ENCODE data around the gene PSEN2. TPM values are rescaled to one million over a fixed set of nuclear protein-coding genes. Genes with fewer than 3 reads are reported as not detected.

PSEN2 gene
- total and polyA plus RNA-seq, 2 of the 8 experiments (the other 6 are each of a cell fraction or from before 2014, with no cell fraction given) = 22.9 to 29.0 TPM

- no peak for TF ChIP-seq CHD1 (IDR thresholded peaks at IDR 0.05; ENCODE audit: low read depth, low read length)
- no peak for DNase-seq (ENCODE audit: low read depth in 1 of 2, low spot score in 2 of 2)
Measured at GRCh38 chr1:226898246-226898645, 27.8 kb downstream of the PSEN2 start.

More at GRCh38 chr1:226898246-226898645, 27.8 kb downstream of the PSEN2 start:
- Histone ChIP-seq H3K36me3 (ENCODE audit: control insufficient read depth in 2 of 4, insufficient read depth in 4 of 4, low read length in 3 of 4) (peaks cover 0 to 7% (median 4%) of the 10 kb centered on the region in 4 experiments; a peak in 3 of 8 replicates), H3K27ac (ENCODE audit: low read depth, low read length) (no peak overlapping the region), H3K23ac (ENCODE audit: insufficient read length) (no peak overlapping the region), H3K79me2 (ENCODE audit: control insufficient read depth in 1 of 2, insufficient read depth in 2 of 2, low read length in 2 of 2) (no peaks in the 10 kb centered on the region), H2AK5ac (ENCODE audit: low read depth, low read length) (no peak overlapping the region), H3K9me3 (ENCODE audit: insufficient read depth in 2 of 2, low read depth in 1 of 2, low read length in 1 of 2) (no peaks in the 10 kb centered on the region), H3K23me2 (ENCODE audit: low read depth, low read length) (no peaks in the 10 kb centered on the region), H3K4me2 (ENCODE audit: insufficient read depth in 1 of 2, low read depth in 2 of 2, low read length in 2 of 2) (no peak overlapping the region), H2BK120ac (replicated peaks; ENCODE audit: low read depth, low read length) (no peak overlapping the region), H3K56ac (replicated peaks; ENCODE audit: insufficient read length, low read depth, low read length) (no peak overlapping the region), H3K18ac (ENCODE audit: extremely low read depth, low read length) (no peak overlapping the region), H3K79me1 (ENCODE audit: low read depth, low read length) (no peaks in the 10 kb centered on the region), H3K27me3 (replicated peaks in 1 of 4; ENCODE audit: control insufficient read depth in 3 of 4, extremely low read depth in 1 of 4, insufficient read depth in 3 of 4, low read length in 3 of 4) (no peaks in the 10 kb centered on the region), H4K91ac (replicated peaks; ENCODE audit: insufficient read length, low read length) (no peak overlapping the region), H3K4me3 (ENCODE audit: extremely low read depth in 1 of 4, insufficient read depth in 2 of 4, low read depth in 3 of 4, low read length in 4 of 4) (no peak overlapping the region), H2BK12ac (ENCODE audit: low read depth, low read length) (no peak overlapping the region), H3K14ac (ENCODE audit: insufficient read length) (no peak overlapping the region), H2BK15ac (ENCODE audit: low read length) (no peak overlapping the region), H2BK5ac (ENCODE audit: low read depth, low read length) (no peak overlapping the region), H3K4me1 (replicated peaks in 1 of 4; ENCODE audit: control insufficient read depth in 3 of 4, insufficient read depth in 4 of 4, low read length in 3 of 4) (no peaks in the 10 kb centered on the region), H4K20me1 (replicated peaks in 1 of 2; ENCODE audit: control insufficient read depth in 1 of 2, insufficient read depth in 2 of 2, low read length in 2 of 2) (no peaks in the 10 kb centered on the region), H3K4ac (replicated peaks; ENCODE audit: insufficient read length, low read depth, low read length) (no peak overlapping the region), H4K5ac (ENCODE audit: insufficient read length, low read depth, low read length) (no peak overlapping the region), H2AFZ (ENCODE audit: low read length) (no peak overlapping the region), H4K8ac (ENCODE audit: extremely low read depth, insufficient read depth, low read length) (no peak overlapping the region), H2BK20ac (ENCODE audit: low read length) (no peak overlapping the region), H3K9ac (replicated peaks in 1 of 4; ENCODE audit: extremely low read depth in 1 of 4, low read depth in 3 of 4, low read length in 3 of 4) (no peak overlapping the region)
- ChIA-PET POLR2A (ENCODE audit: partially characterized antibody) (interaction anchor here (1.1 kb wide), 1 partner anchor 10 kb away, joined by 3 read pairs; no protein-coding TSS in a partner anchor), CTCF (ENCODE audit: partially characterized antibody) (no interaction called here)
- 76% methylated on average over 3 of the region's 3 CpGs; no CpG with 5 or more reads in 1 of the 2 experiments for WGBS, 2 experiments (ENCODE audit: extremely low coverage in 1 of 2, insufficient coverage in 1 of 2, insufficient read length in 1 of 2, insufficient replicate concordance in 2 of 2, low coverage in 1 of 2, low lambda C conversion rate in 2 of 2, missing lambda C conversion rate in 1 of 2)
- no peak for FAIRE-seq
